Uterus (tissue), 4 donors: ENCODE data around the gene TM9SF2. TPM values are rescaled to one million over a fixed set of nuclear protein-coding genes. Genes with fewer than 3 reads are reported as not detected.

Experiments
- DNase-seq, 2 donors: peaks; one replicate each; pipeline ENCODE4 v3.0.0-alpha.2; 2019 to 2020
- H3K27ac ChIP-seq, 2 donors: fragments of 200-600 bp; sonication (generic); 1 replicate in 1 of 2; 2 replicates in 1 of 2; pipeline ENCODE4 v1.5.1; 2016 to 2018
- H3K27me3 ChIP-seq, 2 donors: fragments of 200-600 bp; sonication (generic); one replicate each; pipeline ENCODE4 v1.5.1; 2018 to 2019; ENCODE audit warnings: control low read depth in 1 of 2
- H3K36me3 ChIP-seq, 2 donors: fragments of 200-600 bp; sonication (generic); one replicate each; pipeline ENCODE4 v1.5.1; 2019; ENCODE audit warnings: control low read depth in 1 of 2
- H3K4me1 ChIP-seq, 2 donors: fragments of 200-600 bp; sonication (generic); one replicate each; pipeline ENCODE4 v1.5.1; 2018 to 2019; ENCODE audit warnings: control low read depth in 1 of 2
- H3K4me3 ChIP-seq, 2 donors: fragments of 200-600 bp; sonication (generic); 1 replicate in 1 of 2; 2 replicates in 1 of 2; pipeline ENCODE4 v1.5.1; 2018 to 2019; ENCODE audit warnings: mild to moderate bottlenecking in 1 of 2
- H3K9me3 ChIP-seq, 2 donors: fragments of 200-600 bp; sonication (generic); one replicate each; pipeline ENCODE4 v1.5.1; 2019; ENCODE audit warnings: control low read depth in 1 of 2
- POLR2A ChIP-seq, 2 donors: fragments of 450-650 bp; IDR thresholded peaks; one replicate each; pipeline ENCODE4 v1.6.1; 2016; ENCODE audit warnings: antibody characterized with exemption in 2 of 2, mild to moderate bottlenecking in 1 of 2, moderate library complexity in 1 of 2
- intact Hi-C: fragments of 100-400 bp; cut with DNase I; formaldehyde crosslinking; loops from one replicate; pipeline ENCODE4 v1.15.1; 2023; ENCODE audit warnings: low total_unique reads
- total RNA-seq, 4 donors: library from RNA; depleted of rRNA in 3 of 4; stranded (reverse); fragments of >200 nt in 3 of 4; gene quantifications; one replicate each; pipeline versions ENCODE4 v1.1.0 to v1.2.4, GENCODE V29; 2014 to 2023
- TF ChIP-seq, protein P1 (sequence below), 4 experiments: fragments of 200-600 bp in 2 of 4; fragments of 450-650 bp in 2 of 4; sonication (generic) in 2 of 4; IDR thresholded peaks; one replicate each; pipeline ENCODE4 v1.5.1; 2016 to 2019; ENCODE audit warnings: antibody characterized with exemption in 4 of 4, mild to moderate bottlenecking in 2 of 4, moderate library complexity in 1 of 4
- donor health status: DM: yes; HTN: yes; CAD: no.

TM9SF2 gene
- total RNA-seq, 4 donors from 2014 or later: 70.9 to 219 (median 99.9) TPM

DNA sequence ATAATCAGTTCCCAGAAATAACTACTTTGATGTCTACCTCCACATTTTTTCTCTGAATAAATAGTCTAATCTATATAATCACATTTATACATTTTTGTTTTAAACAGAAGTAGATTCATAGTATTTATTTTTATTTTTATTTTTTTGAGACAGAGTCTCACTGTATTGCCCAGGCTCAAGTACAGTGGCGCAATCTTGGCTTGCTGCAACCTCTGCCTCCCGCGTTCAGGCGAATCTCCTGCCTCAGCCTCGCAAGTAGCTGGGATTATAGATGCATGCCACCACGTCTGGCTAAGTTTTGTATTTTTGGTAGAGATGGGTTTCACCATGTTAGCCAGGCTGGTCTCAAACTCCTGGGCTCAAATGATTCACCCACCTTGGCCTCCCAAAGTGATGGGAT, 16.7 kb downstream of the TM9SF2 start:
- H3K4me3 ChIP-seq: no peak overlapping the region
- no peak for TF ChIP-seq POLR2A (IDR thresholded peaks at IDR 0.05)
- TF ChIP-seq, protein P1, sequence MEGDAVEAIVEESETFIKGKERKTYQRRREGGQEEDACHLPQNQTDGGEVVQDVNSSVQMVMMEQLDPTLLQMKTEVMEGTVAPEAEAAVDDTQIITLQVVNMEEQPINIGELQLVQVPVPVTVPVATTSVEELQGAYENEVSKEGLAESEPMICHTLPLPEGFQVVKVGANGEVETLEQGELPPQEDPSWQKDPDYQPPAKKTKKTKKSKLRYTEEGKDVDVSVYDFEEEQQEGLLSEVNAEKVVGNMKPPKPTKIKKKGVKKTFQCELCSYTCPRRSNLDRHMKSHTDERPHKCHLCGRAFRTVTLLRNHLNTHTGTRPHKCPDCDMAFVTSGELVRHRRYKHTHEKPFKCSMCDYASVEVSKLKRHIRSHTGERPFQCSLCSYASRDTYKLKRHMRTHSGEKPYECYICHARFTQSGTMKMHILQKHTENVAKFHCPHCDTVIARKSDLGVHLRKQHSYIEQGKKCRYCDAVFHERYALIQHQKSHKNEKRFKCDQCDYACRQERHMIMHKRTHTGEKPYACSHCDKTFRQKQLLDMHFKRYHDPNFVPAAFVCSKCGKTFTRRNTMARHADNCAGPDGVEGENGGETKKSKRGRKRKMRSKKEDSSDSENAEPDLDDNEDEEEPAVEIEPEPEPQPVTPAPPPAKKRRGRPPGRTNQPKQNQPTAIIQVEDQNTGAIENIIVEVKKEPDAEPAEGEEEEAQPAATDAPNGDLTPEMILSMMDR (IDR thresholded peaks at IDR 0.05): no peak
- DNase-seq: no peak
- intact Hi-C loops: no loop called here
- H3K36me3 ChIP-seq: no peaks in the 10 kb centered on the region
- no peaks in the 10 kb centered on the region for H3K27me3 ChIP-seq
- H3K4me1 ChIP-seq: no peaks in the 10 kb centered on the region
- H3K27ac ChIP-seq: no peak overlapping the region
- no peaks in the 10 kb centered on the region for H3K9me3 ChIP-seq

DNA sequence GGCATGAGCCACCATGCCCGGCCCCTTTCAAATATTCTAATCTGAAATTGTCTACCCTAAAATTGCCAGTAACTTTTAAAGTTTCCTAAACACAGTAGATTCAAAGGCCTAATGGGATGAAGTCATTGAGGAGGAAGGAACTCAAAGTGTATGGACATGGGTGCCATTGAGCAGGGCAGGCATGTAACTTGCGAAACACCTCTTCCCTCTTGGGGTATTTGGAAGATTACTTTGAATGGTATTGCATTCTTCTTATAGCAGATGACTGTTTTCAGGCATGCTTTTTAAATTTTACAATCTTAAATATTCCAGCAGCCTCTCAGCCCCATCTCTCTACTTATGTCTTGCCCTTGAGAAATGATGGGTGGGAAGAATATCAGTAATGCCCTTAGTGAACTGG, 21.0 kb downstream of the TM9SF2 start:
- DNase-seq: no peak
- intact Hi-C loops: no loop called here
- Histone ChIP-seq H3K9me3 (no peaks in the 10 kb centered on the region), H3K4me1 (no peaks in the 10 kb centered on the region), H3K36me3 (no peaks in the 10 kb centered on the region), H3K27me3 (no peaks in the 10 kb centered on the region), H3K27ac (no peak overlapping the region), H3K4me3 (no peak overlapping the region)
- TF ChIP-seq, protein P1 (IDR thresholded peaks at IDR 0.05): no peak
- no peak for TF ChIP-seq POLR2A (IDR thresholded peaks at IDR 0.05)

DNA sequence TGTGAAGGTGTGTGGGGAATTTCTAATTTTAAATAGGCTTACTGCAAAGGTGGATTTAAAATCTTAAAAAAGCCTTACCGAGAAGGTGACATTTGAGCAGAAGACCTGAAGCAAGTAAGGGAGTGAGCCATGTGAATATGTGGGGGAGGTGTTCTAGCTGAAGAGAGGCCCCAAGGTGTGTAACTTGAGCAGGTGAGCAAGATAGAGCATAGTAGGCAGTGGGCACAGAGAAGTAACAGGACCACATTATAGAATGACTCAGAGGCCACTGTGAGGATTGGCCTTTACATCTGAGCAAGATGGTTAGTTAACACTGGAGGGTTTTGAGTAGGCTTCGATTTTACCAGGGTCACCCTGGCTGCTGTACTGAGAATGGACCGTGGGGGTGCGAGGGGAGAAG, 22.6 kb downstream of the TM9SF2 start:
- Histone ChIP-seq H3K27me3 (no peaks in the 10 kb centered on the region), H3K4me1 (no peaks in the 10 kb centered on the region), H3K27ac (no peak overlapping the region), H3K4me3 (no peak overlapping the region), H3K36me3 (no peaks in the 10 kb centered on the region), H3K9me3 (no peaks in the 10 kb centered on the region)
- DNase-seq: no peak
- TF ChIP-seq, protein P1 (IDR thresholded peaks at IDR 0.05): no peak
- TF ChIP-seq POLR2A (IDR thresholded peaks at IDR 0.05): no peak
- intact Hi-C loops: no loop called here

DNA sequence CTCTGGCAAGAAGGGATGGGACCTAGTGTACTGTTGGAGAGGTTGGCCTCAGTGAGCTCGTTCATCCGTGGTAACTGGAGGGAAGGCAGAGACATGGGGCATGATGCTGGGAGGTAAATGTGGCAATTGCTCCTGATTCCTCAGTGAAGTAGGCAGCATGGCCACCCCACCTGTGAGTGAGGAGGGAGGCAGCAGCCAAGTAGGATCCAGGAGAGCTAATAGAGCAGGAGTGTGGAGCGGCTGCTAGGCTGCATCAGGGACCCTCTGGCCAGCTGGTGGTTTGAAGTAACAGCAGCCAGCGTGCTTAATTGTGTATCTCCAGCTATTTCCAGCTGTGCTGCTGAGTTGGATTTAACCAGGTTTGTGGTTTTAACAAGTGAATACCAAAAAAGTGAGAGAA, 24.7 kb downstream of the TM9SF2 start:
- no peaks in the 10 kb centered on the region for H3K36me3 ChIP-seq
- DNase-seq: no peak
- no peak overlapping the region for H3K4me3 ChIP-seq
- no peaks in the 10 kb centered on the region for H3K9me3 ChIP-seq
- H3K27me3 ChIP-seq: no peaks in the 10 kb centered on the region
- no peak overlapping the region for H3K27ac ChIP-seq
- TF ChIP-seq, protein P1 (IDR thresholded peaks at IDR 0.05): no peak
- no peak for TF ChIP-seq POLR2A (IDR thresholded peaks at IDR 0.05)
- no peaks in the 10 kb centered on the region for H3K4me1 ChIP-seq
- intact Hi-C loops: no loop called here

DNA sequence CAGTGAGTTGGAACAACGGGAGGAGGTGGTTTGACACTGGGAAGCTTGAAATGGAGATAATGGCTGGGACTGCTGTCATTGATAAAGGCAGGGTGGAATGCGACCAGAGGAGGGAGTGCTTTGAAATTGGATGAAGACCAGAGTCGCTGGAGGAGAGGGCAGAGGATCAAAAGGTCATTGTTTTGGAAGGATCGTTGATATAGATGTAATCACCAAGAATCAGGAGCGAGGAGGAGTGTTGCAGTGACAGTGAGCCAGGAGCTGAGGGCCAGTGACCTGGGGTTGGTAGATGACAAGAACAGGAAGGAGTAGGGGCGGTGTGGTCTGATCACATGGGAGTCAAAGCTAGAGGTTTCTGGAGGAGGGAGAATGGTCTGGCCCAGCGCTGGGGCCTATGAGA, 25.3 kb downstream of the TM9SF2 start:
- Histone ChIP-seq H3K4me1 (no peaks in the 10 kb centered on the region), H3K4me3 (no peak overlapping the region), H3K9me3 (no peaks in the 10 kb centered on the region), H3K27ac (no peak overlapping the region), H3K36me3 (no peaks in the 10 kb centered on the region), H3K27me3 (no peaks in the 10 kb centered on the region)
- intact Hi-C loops: no loop called here
- TF ChIP-seq, protein P1 (IDR thresholded peaks at IDR 0.05): no peak
- no peak for TF ChIP-seq POLR2A (IDR thresholded peaks at IDR 0.05)
- DNase-seq: no peak
